Measurements from ENCODE around the gene UBL7. TPM values are rescaled to one million over a fixed set of nuclear protein-coding genes. Genes with fewer than 3 reads are reported as not detected.

The UBL7 gene
- total RNA-seq (2014; rRNA removed; shearing (Covaris generic)): 32.8 and 54.5 TPM in 2 replicates

- 0 out of 2 replicates have a peak, but pooled peaks cover 3% of the 10 kb centered on the region for H3K36me3 ChIP-seq
- peaks cover 21% of the 10 kb centered on the region for H3K4me1 ChIP-seq (replicated peaks)
- H3K4me3 ChIP-seq: peak within 1 kb of the TSS; percentile 53
- no peaks in the 10 kb centered on the region for H3K27me3 ChIP-seq (replicated peaks)
- peak; percentile 98 to 99 for DNase-seq (ENCODE audit: low read depth in 1 of 2, low spot score in 2 of 2)
- H3K9me3 ChIP-seq (replicated peaks): no peaks in the 10 kb centered on the region
- H3K27ac ChIP-seq: peak within 1 kb of the TSS; percentile 96
Measured at GRCh38 chr15:74460871-74461846, at the start of gene UBL7. TSS of gene UBL7 (minus strand) at chr15:74461160. CDS start at chr15:74458867, 2,293 bp downstream.

- Histone ChIP-seq H3K27me3 (replicated peaks) (no peaks in the 10 kb centered on the region), H3K27ac (no peak overlapping the region), H3K4me3 (no peak overlapping the region), H3K36me3 (no peaks in the 10 kb centered on the region), H3K9me3 (replicated peaks) (no peaks in the 10 kb centered on the region), H3K4me1 (replicated peaks) (peaks cover 10% of the 10 kb centered on the region)
- no peak for DNase-seq (ENCODE audit: low read depth in 1 of 2, low spot score in 2 of 2)
Measured at GRCh38 chr15:74506515-74506840, 45.5 kb upstream of the UBL7 start.

GRCh38 chr15:74505837-74506514 lies 45.0 kb upstream of the UBL7 start:
- Histone ChIP-seq H3K4me3 (no peak overlapping the region), H3K9me3 (replicated peaks) (no peaks in the 10 kb centered on the region), H3K4me1 (replicated peaks) (peaks cover 10% of the 10 kb centered on the region), H3K36me3 (no peaks in the 10 kb centered on the region), H3K27me3 (replicated peaks) (no peaks in the 10 kb centered on the region), H3K27ac (no peak overlapping the region)
- no peak for DNase-seq (ENCODE audit: low read depth in 1 of 2, low spot score in 2 of 2)

GRCh38 chr15:74504836-74505235 lies 43.9 kb upstream of the UBL7 start:
- Histone ChIP-seq H3K27ac (no peak overlapping the region), H3K9me3 (replicated peaks) (no peaks in the 10 kb centered on the region), H3K36me3 (no peaks in the 10 kb centered on the region), H3K4me3 (no peak overlapping the region), H3K4me1 (replicated peaks) (peaks cover 10% of the 10 kb centered on the region), H3K27me3 (replicated peaks) (no peaks in the 10 kb centered on the region)
- DNase-seq (ENCODE audit: low read depth in 1 of 2, low spot score in 2 of 2): no peak

GRCh38 chr15:74504418-74504817 lies 43.5 kb upstream of the UBL7 start:
- H3K27me3 ChIP-seq (replicated peaks): no peaks in the 10 kb centered on the region
- peak in 1 of 2 experiments; percentile 19 for DNase-seq (ENCODE audit: low read depth in 1 of 2, low spot score in 2 of 2)

GRCh38 chr15:74502301-74502700 lies 41.3 kb upstream of the UBL7 start:
- Histone ChIP-seq H3K27ac (no peak overlapping the region), H3K27me3 (replicated peaks) (no peaks in the 10 kb centered on the region), H3K4me1 (replicated peaks) (peaks cover 10% of the 10 kb centered on the region), H3K4me3 (no peak overlapping the region), H3K9me3 (replicated peaks) (no peaks in the 10 kb centered on the region), H3K36me3 (no peaks in the 10 kb centered on the region)
- no peak for DNase-seq (ENCODE audit: low read depth in 1 of 2, low spot score in 2 of 2)

More at GRCh38 chr15:74504418-74504817, 43.5 kb upstream of the UBL7 start:
- Histone ChIP-seq H3K4me3 (no peak overlapping the region), H3K36me3 (no peaks in the 10 kb centered on the region), H3K9me3 (replicated peaks) (no peaks in the 10 kb centered on the region), H3K4me1 (replicated peaks) (peaks cover 10% of the 10 kb centered on the region), H3K27ac (no peak overlapping the region)

- no peaks in the 10 kb centered on the region for H3K36me3 ChIP-seq
- H3K9me3 ChIP-seq (replicated peaks): no peaks in the 10 kb centered on the region
- no peak for DNase-seq (ENCODE audit: low read depth in 1 of 2, low spot score in 2 of 2)
- no peak overlapping the region for H3K4me3 ChIP-seq
- peaks cover 10% of the 10 kb centered on the region for H3K4me1 ChIP-seq (replicated peaks)
- H3K27me3 ChIP-seq (replicated peaks): no peaks in the 10 kb centered on the region
- no peak overlapping the region for H3K27ac ChIP-seq
Measured at GRCh38 chr15:74500401-74500800, 39.4 kb upstream of the UBL7 start.

GRCh38 chr15:74499366-74499765 lies 38.4 kb upstream of the UBL7 start:
- H3K4me1 ChIP-seq (replicated peaks): peaks cover 4% of the 10 kb centered on the region; the same call in 1 of the 2 replicates
- H3K27me3 ChIP-seq (replicated peaks): no peaks in the 10 kb centered on the region
- no peak overlapping the region for H3K4me3 ChIP-seq
- H3K27ac ChIP-seq: no peak overlapping the region
- no peaks in the 10 kb centered on the region for H3K9me3 ChIP-seq (replicated peaks)
- DNase-seq (ENCODE audit: low read depth in 1 of 2, low spot score in 2 of 2): no peak
- H3K36me3 ChIP-seq: no peaks in the 10 kb centered on the region

GRCh38 chr15:74497584-74497983 lies 36.6 kb upstream of the UBL7 start:
- H3K4me3 ChIP-seq: no peak overlapping the region
- H3K27ac ChIP-seq: no peak overlapping the region
- DNase-seq (ENCODE audit: low read depth in 1 of 2, low spot score in 2 of 2): no peak
- H3K4me1 ChIP-seq (replicated peaks): no peaks in the 10 kb centered on the region
- H3K9me3 ChIP-seq (replicated peaks): no peaks in the 10 kb centered on the region
- no peaks in the 10 kb centered on the region for H3K36me3 ChIP-seq
- H3K27me3 ChIP-seq (replicated peaks): no peaks in the 10 kb centered on the region

GRCh38 chr15:74496648-74497047 lies 35.7 kb upstream of the UBL7 start:
- Histone ChIP-seq H3K27me3 (replicated peaks) (no peaks in the 10 kb centered on the region), H3K4me3 (no peak overlapping the region), H3K27ac (no peak overlapping the region), H3K9me3 (replicated peaks) (no peaks in the 10 kb centered on the region), H3K4me1 (replicated peaks) (no peaks in the 10 kb centered on the region), H3K36me3 (no peaks in the 10 kb centered on the region)
- no peak for DNase-seq (ENCODE audit: low read depth in 1 of 2, low spot score in 2 of 2)

GRCh38 chr15:74490339-74490689 lies 29.4 kb upstream of the UBL7 start:
- no peaks in the 10 kb centered on the region for H3K9me3 ChIP-seq (replicated peaks)
- no peaks in the 10 kb centered on the region for H3K27me3 ChIP-seq (replicated peaks)
- H3K4me3 ChIP-seq: no peak overlapping the region
- no peaks in the 10 kb centered on the region for H3K36me3 ChIP-seq
- DNase-seq (ENCODE audit: low read depth in 1 of 2, low spot score in 2 of 2): no peak
- H3K4me1 ChIP-seq (replicated peaks): no peaks in the 10 kb centered on the region
- H3K27ac ChIP-seq: no peak overlapping the region

GRCh38 chr15:74489518-74490338 lies 28.8 kb upstream of the UBL7 start:
- DNase-seq (ENCODE audit: low read depth in 1 of 2, low spot score in 2 of 2): peak; percentile 39 to 69
- H3K27me3 ChIP-seq (replicated peaks): no peaks in the 10 kb centered on the region
- no peak overlapping the region for H3K4me3 ChIP-seq
- no peak overlapping the region for H3K27ac ChIP-seq
- H3K4me1 ChIP-seq (replicated peaks): no peaks in the 10 kb centered on the region
- no peaks in the 10 kb centered on the region for H3K36me3 ChIP-seq
- no peaks in the 10 kb centered on the region for H3K9me3 ChIP-seq (replicated peaks)

GRCh38 chr15:74488776-74489175 lies 27.8 kb upstream of the UBL7 start:
- no peak overlapping the region for H3K27ac ChIP-seq

More at GRCh38 chr15:74488776-74489175, 27.8 kb upstream of the UBL7 start:
- Histone ChIP-seq H3K36me3 (no peaks in the 10 kb centered on the region), H3K4me1 (replicated peaks) (no peaks in the 10 kb centered on the region), H3K4me3 (no peak overlapping the region), H3K9me3 (replicated peaks) (no peaks in the 10 kb centered on the region), H3K27me3 (replicated peaks) (no peaks in the 10 kb centered on the region)
- DNase-seq (ENCODE audit: low read depth in 1 of 2, low spot score in 2 of 2): no peak
